Duodenal mucosa (tissue), 2 donors: Measurements from ENCODE around the gene DNAL1.
A peak's percentile ranks its signal among the peaks of the same experiment; 100 is the strongest.

Experiments
- H3K27ac ChIP-seq: one replicate; pipeline ENCODE4 v1.7.0; 2013; ENCODE audit warnings: low read depth, low read length
- H3K27me3 ChIP-seq, 2 donors: one replicate each; pipeline ENCODE4 v1.7.0; 2013; ENCODE audit warnings: low read length in 2 of 2, control low read depth in 1 of 2; ENCODE audit not compliant: insufficient read depth in 2 of 2, control insufficient read depth in 1 of 2
- H3K36me3 ChIP-seq, 2 donors: one replicate each; pipeline ENCODE4 v1.7.0; 2013; ENCODE audit warnings: low read length in 2 of 2, control low read depth in 1 of 2; ENCODE audit not compliant: insufficient read depth in 2 of 2, control insufficient read depth in 1 of 2
- H3K4me1 ChIP-seq, 2 donors: one replicate each; pipeline ENCODE4 v1.7.0; 2013; ENCODE audit warnings: low read length in 2 of 2, control low read depth in 1 of 2; ENCODE audit not compliant: insufficient read depth in 2 of 2, control insufficient read depth in 1 of 2
- H3K4me3 ChIP-seq, 2 donors: one replicate each; pipeline ENCODE4 v1.7.0; 2013; ENCODE audit warnings: low read length in 2 of 2, low read depth in 1 of 2
- H3K9ac ChIP-seq, 2 donors: one replicate each; pipeline ENCODE4 v1.7.0; 2013; ENCODE audit warnings: low read length in 2 of 2, low read depth in 1 of 2
- H3K9me3 ChIP-seq, 2 donors: one replicate each; pipeline ENCODE4 v1.7.0; 2013; ENCODE audit warnings: low read length in 2 of 2, control low read depth in 1 of 2; ENCODE audit not compliant: control insufficient read depth in 1 of 2

DNAL1 gene

GRCh38 chr14:73747379-73748211 is 102.8 kb downstream of the DNAL1 start:
- Histone ChIP-seq H3K4me3 (no peak overlapping the region), H3K27me3 (no peaks in the 10 kb centered on the region), H3K27ac (peak overlapping the region; percentile 11), H3K9ac (peak overlapping the region; percentile 13 to 51), H3K36me3 (no peaks in the 10 kb centered on the region), H3K4me1 (peaks cover 83 to 93% of the 10 kb centered on the region in 2 donors), H3K9me3 (no peaks in the 10 kb centered on the region)

- Histone ChIP-seq H3K4me1 (peaks cover 83 to 93% of the 10 kb centered on the region in 2 donors), H3K4me3 (no peak overlapping the region), H3K27ac (no peak overlapping the region), H3K9ac (no peak overlapping the region), H3K27me3 (no peaks in the 10 kb centered on the region), H3K36me3 (no peaks in the 10 kb centered on the region), H3K9me3 (no peaks in the 10 kb centered on the region)
Observed at GRCh38 chr14:73748858-73749357, 104.1 kb downstream of the DNAL1 start.

DNA sequence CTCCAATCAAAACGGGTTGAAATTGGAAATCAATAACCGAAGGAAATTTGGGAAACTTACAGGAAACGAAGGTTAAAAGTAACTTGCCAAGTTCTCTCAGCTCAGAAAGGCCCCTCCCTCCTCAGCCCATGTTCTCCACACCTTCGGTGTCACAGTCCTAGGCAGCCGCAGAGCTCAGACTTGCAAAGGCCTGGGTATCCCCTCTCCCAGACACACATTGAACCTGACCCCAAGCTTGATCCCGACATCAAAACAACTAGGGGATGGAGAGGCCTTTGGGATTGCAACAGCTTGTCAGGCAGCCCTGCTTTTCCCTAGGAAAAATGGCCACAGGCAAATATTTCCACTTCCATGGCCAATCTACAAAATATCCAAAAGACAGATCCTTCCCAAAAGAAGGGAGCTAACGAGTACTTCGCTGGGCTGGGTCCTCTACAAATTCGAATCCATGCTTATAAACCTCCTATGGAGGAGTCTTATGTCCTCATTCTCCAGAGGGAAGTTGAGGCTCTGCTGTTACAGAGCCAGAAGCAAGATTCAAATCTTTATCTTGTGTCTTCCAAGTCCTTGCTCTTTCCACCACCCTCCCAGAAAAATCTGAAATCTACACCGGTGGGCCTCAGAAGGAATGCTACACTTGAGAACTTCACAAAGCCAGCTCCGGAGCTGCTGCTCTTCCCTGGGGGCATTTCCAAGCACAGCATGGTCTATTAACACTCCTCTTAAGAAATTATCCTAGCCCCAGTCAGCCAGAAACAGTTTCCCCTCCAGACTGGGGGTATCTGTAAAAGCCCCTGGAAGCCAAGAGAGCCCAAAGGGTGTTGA is 105.1 kb downstream of the DNAL1 start:
- Histone ChIP-seq H3K9ac (no peak overlapping the region), H3K9me3 (no peaks in the 10 kb centered on the region), H3K36me3 (no peaks in the 10 kb centered on the region), H3K4me3 (no peak overlapping the region), H3K27ac (no peak overlapping the region), H3K4me1 (peaks cover 83 to 93% of the 10 kb centered on the region in 2 donors), H3K27me3 (no peaks in the 10 kb centered on the region)

DNA sequence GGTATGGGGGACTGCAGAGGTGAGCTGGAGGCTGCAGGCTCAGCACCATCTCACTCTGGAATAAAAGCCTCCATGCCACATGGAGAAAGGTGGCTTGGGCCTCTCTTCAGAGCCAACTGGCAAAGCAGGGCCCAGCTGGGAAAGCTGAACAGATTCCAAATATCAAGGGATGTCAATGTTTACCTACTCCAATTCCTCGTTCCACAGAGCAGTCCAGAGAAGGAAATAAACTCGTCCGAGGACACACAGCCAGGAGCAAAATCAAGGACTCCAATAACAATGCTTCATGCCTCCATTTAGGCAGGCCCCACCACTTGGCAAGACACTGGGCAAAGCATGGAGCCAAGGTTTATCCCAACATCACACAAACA is 105.7 kb downstream of the DNAL1 start:
- Histone ChIP-seq H3K4me1 (peaks cover 83 to 93% of the 10 kb centered on the region in 2 donors), H3K9me3 (no peaks in the 10 kb centered on the region), H3K36me3 (no peaks in the 10 kb centered on the region), H3K4me3 (no peak overlapping the region), H3K27ac (no peak overlapping the region), H3K9ac (no peak overlapping the region), H3K27me3 (no peaks in the 10 kb centered on the region)

GRCh38 chr14:73751157-73751691 is 106.4 kb downstream of the DNAL1 start:
- Histone ChIP-seq H3K4me1 (peaks cover 83 to 93% of the 10 kb centered on the region in 2 donors), H3K27ac (no peak overlapping the region)

DNA sequence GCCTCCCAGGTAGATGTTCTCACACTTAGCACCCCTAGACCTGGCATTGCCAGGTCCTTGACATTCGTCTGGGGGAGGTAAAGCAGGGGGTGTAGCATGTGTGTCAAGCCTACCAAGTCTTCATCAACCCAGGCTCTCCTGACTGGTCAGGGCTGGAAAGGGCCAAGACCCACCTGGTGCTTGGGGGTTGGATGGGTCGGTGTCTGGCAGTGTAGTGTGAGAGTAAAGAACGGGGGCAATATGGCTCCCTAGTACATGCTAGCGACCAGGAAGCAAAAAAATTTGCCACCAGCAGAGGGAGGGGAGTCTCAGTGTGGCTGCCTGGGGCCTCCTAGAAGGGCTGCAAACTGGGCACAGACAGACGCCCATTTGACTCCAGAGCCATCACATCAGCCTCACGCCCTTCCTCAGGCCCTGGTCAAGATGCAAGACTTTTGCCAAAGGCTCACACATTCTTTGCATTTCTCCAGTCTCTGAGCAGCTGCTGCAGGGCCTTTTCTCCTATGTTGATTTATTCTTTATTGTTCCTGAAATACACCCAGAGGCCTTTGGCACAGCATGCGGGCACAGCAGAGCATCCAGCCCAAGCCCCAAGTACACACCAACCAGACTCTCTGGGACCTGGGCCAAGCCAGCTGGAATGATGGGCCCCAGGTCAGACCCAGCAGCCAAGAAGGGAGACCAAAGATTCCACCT is 107.7 kb downstream of the DNAL1 start:
- Histone ChIP-seq H3K36me3 (no peaks in the 10 kb centered on the region), H3K27ac (peak overlapping the region; percentile 87), H3K9me3 (no peaks in the 10 kb centered on the region), H3K27me3 (no peaks in the 10 kb centered on the region), H3K9ac (peak overlapping the region; percentile 56 to 58), H3K4me1 (peaks cover 83 to 93% of the 10 kb centered on the region in 2 donors), H3K4me3 (peak overlapping the region; percentile 2 to 57)

More at GRCh38 chr14:73751157-73751691, 106.4 kb downstream of the DNAL1 start:
- no peaks in the 10 kb centered on the region for H3K36me3 ChIP-seq
- no peaks in the 10 kb centered on the region for H3K27me3 ChIP-seq
- H3K9ac ChIP-seq: no peak overlapping the region
- H3K9me3 ChIP-seq: no peaks in the 10 kb centered on the region
- no peak overlapping the region for H3K4me3 ChIP-seq
